ENCODE results near the gene SYF2.

SYF2 gene

GRCh38 chr1:25217015-25217414 is 15.3 kb downstream of the SYF2 start:
- DNase-seq (ENCODE audit: insufficient read length, low spot score) (no peak), FAIRE-seq (no peak)
- no peak for TF ChIP-seq CTCF (IDR thresholded peaks at IDR 0.05; ENCODE audit: insufficient read depth, missing control alignments)

GRCh38 chr1:25216123-25216522 is 16.2 kb downstream of the SYF2 start:
- FAIRE-seq (no peak), DNase-seq (ENCODE audit: insufficient read length, low spot score) (no peak)
- TF ChIP-seq CTCF (IDR thresholded peaks at IDR 0.05; ENCODE audit: insufficient read depth, missing control alignments) = no peak

- DNase-seq (ENCODE audit: insufficient read length, low spot score) = no peak
- no peak for FAIRE-seq
- no peak for TF ChIP-seq CTCF (IDR thresholded peaks at IDR 0.05; ENCODE audit: insufficient read depth, missing control alignments)
Observed at GRCh38 chr1:25212725-25213124, 19.6 kb downstream of the SYF2 start.

- FAIRE-seq (no peak), DNase-seq (ENCODE audit: insufficient read length, low spot score) (no peak)
- no peak for TF ChIP-seq CTCF (IDR thresholded peaks at IDR 0.05; ENCODE audit: insufficient read depth, missing control alignments)
Observed at GRCh38 chr1:25210728-25211127, 21.6 kb downstream of the SYF2 start.

GRCh38 chr1:25209516-25209915 is 22.8 kb downstream of the SYF2 start:
- no peak for TF ChIP-seq CTCF (IDR thresholded peaks at IDR 0.05; ENCODE audit: insufficient read depth, missing control alignments)
- DNase-seq (ENCODE audit: insufficient read length, low spot score) (no peak), FAIRE-seq (no peak)

GRCh38 chr1:25208561-25209222 is 23.6 kb downstream of the SYF2 start:
- FAIRE-seq = no peak
- TF ChIP-seq CTCF (IDR thresholded peaks at IDR 0.05; ENCODE audit: insufficient read depth, missing control alignments) = no peak
- no peak for DNase-seq (ENCODE audit: insufficient read length, low spot score)

- no peak for TF ChIP-seq CTCF (IDR thresholded peaks at IDR 0.05; ENCODE audit: insufficient read depth, missing control alignments)
- no peak for FAIRE-seq
Observed at GRCh38 chr1:25208092-25208491, 24.2 kb downstream of the SYF2 start.

More at GRCh38 chr1:25208092-25208491, 24.2 kb downstream of the SYF2 start:
- no peak for DNase-seq (ENCODE audit: insufficient read length, low spot score)

Data from D721Med (cell line).